Vein endothelial cell (primary cell): ENCODE results near the gene PAQR7. TPM values are rescaled to one million over a fixed set of nuclear protein-coding genes. Genes with fewer than 3 reads are reported as not detected.

Experiments used
- small RNA-seq: library from RNA; depleted of rRNA; stranded (forward); fragments of <200 nt; gene quantifications from one replicate; pipeline ENCODE3, GENCODE V24; 2012
- total RNA-seq: library from RNA; depleted of rRNA; stranded (reverse); fragments of >200 nt; gene quantifications from 2 replicates; pipeline ENCODE4 v1.2.3, GENCODE V29; 2012

The PAQR7 gene, protein sequence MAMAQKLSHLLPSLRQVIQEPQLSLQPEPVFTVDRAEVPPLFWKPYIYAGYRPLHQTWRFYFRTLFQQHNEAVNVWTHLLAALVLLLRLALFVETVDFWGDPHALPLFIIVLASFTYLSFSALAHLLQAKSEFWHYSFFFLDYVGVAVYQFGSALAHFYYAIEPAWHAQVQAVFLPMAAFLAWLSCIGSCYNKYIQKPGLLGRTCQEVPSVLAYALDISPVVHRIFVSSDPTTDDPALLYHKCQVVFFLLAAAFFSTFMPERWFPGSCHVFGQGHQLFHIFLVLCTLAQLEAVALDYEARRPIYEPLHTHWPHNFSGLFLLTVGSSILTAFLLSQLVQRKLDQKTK
- 7.0 and 9.8 TPM in 2 replicates for total RNA-seq

DNA sequence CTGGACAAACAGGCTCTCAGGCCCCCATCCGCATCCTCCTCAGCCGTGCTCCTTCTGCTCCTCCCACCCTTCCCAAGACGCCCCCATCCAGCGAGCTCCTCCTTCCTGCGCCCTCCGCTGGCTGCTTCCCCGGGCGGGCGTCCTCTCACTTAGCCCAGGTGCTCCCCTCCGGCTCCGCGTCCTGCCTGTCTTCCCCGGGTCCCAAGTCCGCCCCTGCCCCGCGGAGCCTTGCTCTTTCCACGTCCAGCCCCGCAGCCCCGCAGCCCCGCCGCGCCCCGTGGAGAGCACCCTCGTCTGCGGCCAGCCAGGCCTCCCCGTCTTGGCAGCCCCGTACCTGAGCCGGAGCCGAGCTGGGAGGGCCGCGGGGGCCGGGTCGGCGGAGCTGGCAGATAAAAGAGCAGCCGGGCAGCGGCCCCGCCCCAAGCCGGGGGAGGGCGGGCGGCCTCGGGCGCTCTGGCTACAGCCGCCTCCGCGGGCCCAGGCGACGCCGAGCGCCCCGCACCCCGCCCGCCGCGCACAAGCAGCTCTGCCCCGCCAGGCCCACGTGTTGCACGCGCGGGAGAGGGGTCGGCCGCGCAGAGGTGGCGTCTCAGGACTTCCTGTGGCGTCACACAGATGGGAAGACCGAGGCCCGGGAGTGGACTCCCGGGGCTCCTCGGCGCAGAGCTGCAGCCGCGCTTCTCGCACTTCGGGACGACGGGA is at the start of gene PAQR7:
PAQR7 (minus strand) TSS at position 555 of the 702 bp plus-strand sequence. CDS start 11,869 bp downstream, outside the sequence.

DNA sequence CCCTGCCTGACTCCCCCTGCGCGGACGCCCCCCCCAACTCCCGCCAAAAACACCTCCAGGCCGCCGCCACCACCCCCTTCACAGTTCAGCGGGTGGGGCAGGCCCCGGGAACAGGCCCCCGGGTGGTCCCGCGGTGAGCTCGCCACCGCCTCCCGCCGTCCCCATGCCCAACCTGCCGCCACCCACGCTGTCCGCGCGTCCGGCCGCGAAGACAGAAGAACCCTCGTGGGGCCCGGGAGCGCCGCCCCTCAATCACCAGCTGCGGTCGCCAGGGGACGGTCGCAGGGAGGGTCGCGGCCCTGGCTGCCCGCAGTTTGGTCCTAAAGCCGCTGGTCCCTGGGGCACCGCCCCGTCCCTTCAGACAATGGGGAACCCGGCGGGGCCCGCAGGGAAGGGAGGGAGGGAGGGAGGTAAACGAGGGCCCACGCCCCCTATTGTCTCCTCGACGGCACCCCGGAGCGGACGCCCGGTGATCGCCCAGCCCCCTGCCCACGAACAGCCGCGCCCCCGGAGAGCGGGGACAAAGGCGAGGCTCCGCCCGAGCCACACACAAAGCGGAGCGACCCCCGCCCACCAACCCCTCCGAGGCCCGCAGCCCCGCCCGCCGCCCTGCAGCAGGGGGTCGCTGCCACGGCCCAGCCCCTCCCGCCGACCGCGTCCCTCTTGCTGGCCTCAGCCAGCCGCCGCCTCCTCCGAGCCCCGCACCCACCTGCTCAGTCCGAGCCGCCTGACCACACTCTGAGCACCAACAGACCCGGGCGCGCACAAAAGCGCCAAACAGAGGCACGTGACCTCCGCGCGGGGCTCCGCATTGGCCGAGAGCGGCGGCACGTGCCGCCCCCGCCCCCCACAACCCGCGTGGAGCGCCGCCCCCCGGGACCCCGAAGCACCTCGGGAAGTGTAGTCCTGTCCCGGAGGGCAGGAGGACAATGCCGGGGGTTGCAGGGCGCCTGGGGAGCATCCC is 30.5 kb upstream of the PAQR7 start, which contains the start of gene STMN1:
STMN1 (minus strand) TSS at position 740 of the 964 bp plus-strand sequence. CDS start 1,743 bp downstream, outside the sequence.

DNA sequence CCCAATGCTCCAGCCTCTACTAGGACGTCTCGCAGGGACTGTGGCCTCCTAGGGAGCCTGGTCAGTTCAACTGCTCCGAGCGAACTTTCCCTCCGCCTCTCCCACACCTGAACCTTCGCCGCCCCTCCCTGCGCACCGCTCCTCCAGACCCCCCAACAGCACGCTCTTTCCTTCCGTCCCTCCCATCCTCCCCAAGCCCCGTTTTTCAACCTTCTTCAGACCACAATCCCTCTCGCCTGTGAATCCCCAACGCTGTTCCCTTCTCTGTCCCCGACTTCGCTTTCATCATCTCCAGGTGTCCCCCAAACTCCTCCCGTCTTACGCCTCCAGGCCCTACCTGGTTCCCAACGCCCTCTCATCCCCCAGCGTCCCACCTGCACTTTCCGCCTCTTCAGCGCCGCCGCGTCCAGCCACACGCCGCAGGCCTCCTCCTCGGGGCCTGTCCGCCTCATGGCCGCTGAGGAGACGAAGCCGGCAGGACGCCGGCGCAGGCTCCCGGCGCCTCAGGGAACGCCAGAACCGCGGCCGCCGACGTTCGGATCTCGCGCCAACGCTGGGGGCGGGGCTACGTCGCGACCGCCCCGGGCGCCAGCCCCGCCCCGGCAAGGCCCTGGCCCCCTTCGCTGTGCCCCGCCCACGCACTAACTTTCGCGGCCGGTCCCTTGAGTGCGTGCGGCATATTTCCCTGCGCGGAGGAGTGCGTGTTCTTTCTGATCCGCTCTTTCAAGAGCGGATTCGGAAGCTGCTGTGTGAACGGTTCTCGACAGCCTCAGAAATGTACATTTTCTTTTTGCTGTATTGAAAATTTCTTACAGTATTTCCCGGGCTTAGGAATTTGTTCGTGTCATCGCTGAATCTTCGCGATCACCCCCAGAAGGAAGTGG is 16.4 kb downstream of the PAQR7 start, which contains the start of gene AUNIP:
AUNIP (minus strand) TSS at position 552 of the 884 bp plus-strand sequence; CDS start at position 452, 100 bp downstream.

DNA sequence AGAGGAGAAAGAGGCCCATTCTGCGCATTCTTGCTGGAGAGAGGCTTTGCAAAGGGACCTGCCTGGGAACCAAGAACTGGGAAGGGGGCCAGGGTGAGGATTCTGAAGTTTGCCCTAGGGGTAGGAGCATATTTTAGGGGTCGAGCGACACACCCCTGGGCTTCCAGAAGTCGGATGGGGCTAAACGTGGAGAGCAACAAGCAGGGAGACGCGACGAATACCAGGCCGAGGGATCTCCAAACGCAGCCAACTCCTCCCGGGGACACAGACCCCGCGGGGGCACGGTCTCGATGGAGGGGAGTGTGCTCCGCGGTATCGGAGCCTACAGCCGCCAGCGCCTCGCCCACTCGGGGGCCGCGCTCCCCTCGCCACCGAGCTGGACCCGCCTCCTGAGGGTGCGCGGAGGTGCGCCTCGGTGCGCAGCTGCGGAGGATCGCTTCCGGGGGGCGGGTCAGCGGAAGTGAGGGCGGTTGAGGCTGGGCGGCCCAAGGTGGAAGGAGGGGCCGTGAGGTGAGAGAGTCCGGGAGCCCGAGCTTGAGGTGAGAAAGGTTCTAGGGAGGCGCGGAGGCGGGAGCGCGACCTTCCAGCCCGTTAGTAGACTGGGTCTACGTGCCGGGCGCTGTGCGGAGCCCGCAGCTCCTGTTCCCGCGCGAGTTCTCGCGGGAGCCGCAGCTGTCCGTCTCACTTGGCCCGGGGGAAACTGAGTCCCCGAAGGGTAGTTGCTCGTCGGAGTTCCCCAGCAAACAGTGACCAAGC is 55.8 kb downstream of the PAQR7 start, which contains the start of gene MTFR1L:
MTFR1L (plus strand) TSS at position 464 of the 756 bp plus-strand sequence. CDS start 3,151 bp downstream, outside the sequence.

Small RNA genes within 50 kb of the gene (small RNA-seq; reads per million reads assigned to genes)
- not detected for gene AL033528.1
- not detected for gene RF00019
- gene SNRPFP2 = not detected

Other genes with a start within 250 kb of the PAQR7 start
- gene SELENON, start 75.5 kb downstream of the PAQR7 start, total RNA-seq = 80.1 and 95.0 TPM in 2 replicates
- 35.0 and 36.9 TPM in 2 replicates for gene MTFR1L, start 55.8 kb downstream of the PAQR7 start, total RNA-seq
- 2.6 and 4.2 TPM in 2 replicates for gene AUNIP, start 16.3 kb downstream of the PAQR7 start, total RNA-seq
- gene STMN1, start 30.7 kb upstream of the PAQR7 start, total RNA-seq = 108 and 124 TPM in 2 replicates
- gene PAFAH2, start 122.4 kb upstream of the PAQR7 start, total RNA-seq = 5.3 and 5.6 TPM in 2 replicates
- gene EXTL1, start 146.1 kb upstream of the PAQR7 start, total RNA-seq = under 0.01 and 0.10 TPM in 2 replicates
- gene SLC30A2, start 170.4 kb upstream of the PAQR7 start, total RNA-seq = not detected in 2 replicates
- gene TRIM63, start 191.9 kb upstream of the PAQR7 start, total RNA-seq = not detected in 2 replicates
- gene PDIK1L, start 236.1 kb upstream of the PAQR7 start, total RNA-seq = 5.6 and 7.9 TPM in 2 replicates